ENCODE measurements around the gene UBE2G2. TPM values are rescaled to one million over a fixed set of nuclear protein-coding genes. Genes with fewer than 3 reads are reported as not detected.

The UBE2G2 gene
- polyA plus RNA-seq (2011; rRNA removed) (67.6 and 93.2 TPM in 2 replicates), polyA minus RNA-seq (2011; rRNA and poly(A)+ RNA removed) (36.6 and 48.7 TPM in 2 replicates)

DNA sequence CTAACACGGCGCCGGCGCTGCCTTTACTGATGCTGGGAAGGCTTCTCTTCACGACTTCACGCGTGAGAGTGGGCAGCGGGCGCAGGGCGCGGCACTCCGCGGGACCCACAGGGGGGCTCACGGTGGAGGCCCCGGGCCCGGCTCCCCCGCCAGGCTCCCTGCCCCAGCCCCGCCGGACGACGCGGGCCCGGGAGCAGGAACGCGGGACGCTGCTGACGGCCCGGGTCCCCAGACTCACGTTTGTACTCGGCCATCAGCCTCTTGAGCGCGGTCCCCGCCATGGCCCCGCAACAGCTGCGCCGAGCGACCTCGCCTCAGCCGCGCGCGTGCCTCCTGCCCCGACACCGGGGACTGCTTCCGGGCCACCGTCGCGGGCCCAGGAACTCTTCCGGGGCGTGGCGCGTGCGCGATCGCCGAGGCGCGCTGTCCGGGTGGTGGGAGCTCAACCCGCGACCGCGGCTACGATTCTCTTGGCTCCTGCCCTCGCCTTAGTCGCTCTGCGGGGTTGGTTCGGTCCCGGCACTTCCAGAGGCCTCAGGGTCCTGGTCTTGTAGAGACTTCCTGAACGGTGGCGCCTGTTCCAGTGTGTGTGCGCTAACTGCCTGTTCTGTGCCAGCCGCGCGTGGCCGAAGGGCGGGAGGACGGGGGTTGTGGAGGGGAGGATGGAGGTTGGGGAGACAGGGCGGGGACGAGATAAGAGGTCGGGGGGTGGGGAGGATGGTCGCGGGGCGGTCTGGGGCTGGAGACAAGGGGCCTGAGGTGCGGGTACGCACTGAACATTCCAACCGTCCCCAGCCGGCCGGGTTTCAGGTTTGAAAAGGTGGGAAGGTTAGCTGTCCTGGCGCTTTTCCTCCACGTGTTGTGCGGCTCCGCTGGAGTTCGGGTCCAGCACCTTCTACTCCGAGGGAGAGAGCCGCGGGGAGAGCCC lies at the start of gene UBE2G2:
Gene UBE2G2, minus strand, starts transcription at position 353 of the 928 bp plus-strand sequence. Its CDS starts 72 bp downstream, at position 281.
- CTCF ChIA-PET = interaction anchor here (0.9 to 3.4 kb wide), 11 partner anchors 8 to 335 kb away, joined by 3 to 26 read pairs (median 6); partner anchors contain the start of gene PTTG1IP
- no peak for TF ChIP-seq CTCF (IDR thresholded peaks at IDR 0.05; ENCODE audit: insufficient read depth, low read depth, low read length)
- Histone ChIP-seq H3K27me3 (ENCODE audit: control insufficient read depth, insufficient read depth, low read length) (no peaks in the 10 kb centered on the region), H3K4me3 (ENCODE audit: low read depth, low read length) (peak within 1 kb of the TSS; percentile 77), H3K36me3 (ENCODE audit: control insufficient read depth, insufficient read depth, low read length) (peaks cover 6% of the 10 kb centered on the region)
- POLR2A ChIA-PET = interaction anchor here (1.0 kb wide), 1 partner anchor 72 kb away, joined by 4 read pairs; the partner anchor contains the start of gene PTTG1IP
- DNase-seq (ENCODE audit: low read depth) = no peak

- POLR2A ChIA-PET = no interaction called here
- DNase-seq (ENCODE audit: low read depth) = no peak
- no peaks in the 10 kb centered on the region for H3K27me3 ChIP-seq (ENCODE audit: control insufficient read depth, insufficient read depth, low read length)
- no peak overlapping the region for H3K4me3 ChIP-seq (ENCODE audit: low read depth, low read length)
- no peak for TF ChIP-seq CTCF (IDR thresholded peaks at IDR 0.05; ENCODE audit: insufficient read depth, low read depth, low read length)
- CTCF ChIA-PET = no interaction called here
- H3K36me3 ChIP-seq (ENCODE audit: control insufficient read depth, insufficient read depth, low read length) = peaks cover 39% of the 10 kb centered on the region
These were observed 49.5 kb upstream of the UBE2G2 start for GRCh38 chr21:44850905-44851657.

DNA sequence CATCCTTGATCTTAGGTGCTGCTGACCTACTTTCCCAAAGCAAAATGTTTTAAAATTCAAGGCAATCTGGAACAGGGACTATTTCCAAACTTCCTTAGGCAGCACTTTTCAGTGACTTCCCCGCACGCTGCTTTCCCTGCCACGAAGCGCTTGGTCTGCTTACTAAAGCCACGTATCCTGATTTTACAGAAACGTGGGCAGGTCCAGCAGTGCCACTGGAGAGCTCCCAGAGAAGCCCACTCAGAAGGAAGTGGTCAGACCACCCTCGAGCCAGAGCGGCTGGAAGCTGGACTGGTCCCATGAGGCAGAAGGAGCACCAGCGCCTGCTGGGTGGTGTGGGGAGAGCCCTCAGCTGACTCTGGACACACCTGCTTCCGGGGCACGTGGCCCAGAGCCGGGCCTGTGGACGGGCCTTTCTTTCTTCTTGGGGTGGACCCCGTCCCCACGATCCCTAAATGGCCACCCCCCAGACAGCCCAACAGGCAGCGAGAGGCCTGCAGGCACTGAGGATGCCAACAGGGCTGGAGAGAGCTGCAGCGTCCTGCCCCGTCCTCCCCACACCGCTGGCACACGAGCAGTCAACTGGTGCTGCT lies 48.7 kb upstream of the UBE2G2 start:
- H3K36me3 ChIP-seq (ENCODE audit: control insufficient read depth, insufficient read depth, low read length) = peaks cover 32% of the 10 kb centered on the region
- CTCF ChIA-PET = no interaction called here

GRCh38 chr21:44849616-44850130 lies 48.1 kb upstream of the UBE2G2 start:
- H3K27me3 ChIP-seq (ENCODE audit: control insufficient read depth, insufficient read depth, low read length) = no peaks in the 10 kb centered on the region
- no peak for DNase-seq (ENCODE audit: low read depth)
- H3K36me3 ChIP-seq (ENCODE audit: control insufficient read depth, insufficient read depth, low read length) = peaks cover 27% of the 10 kb centered on the region
- CTCF ChIA-PET = no interaction called here
- POLR2A ChIA-PET = no interaction called here
- no peak for TF ChIP-seq CTCF (IDR thresholded peaks at IDR 0.05; ENCODE audit: insufficient read depth, low read depth, low read length)
- no peak overlapping the region for H3K4me3 ChIP-seq (ENCODE audit: low read depth, low read length)

More for the DNA sequence above, 48.7 kb upstream of the UBE2G2 start:
- TF ChIP-seq CTCF (IDR thresholded peaks at IDR 0.05; ENCODE audit: insufficient read depth, low read depth, low read length) = no peak
- Histone ChIP-seq H3K4me3 (ENCODE audit: low read depth, low read length) (no peak overlapping the region), H3K27me3 (ENCODE audit: control insufficient read depth, insufficient read depth, low read length) (no peaks in the 10 kb centered on the region)
- POLR2A ChIA-PET = no interaction called here
- DNase-seq (ENCODE audit: low read depth) = no peak

Measured in BJ (cell line).